Neuronal stem cell (in vitro differentiated cells): Measurements from ENCODE around the gene PHKA1.

Experiments used
- DNase-seq: peaks from one replicate; pipeline ENCODE4 v3.0.0-alpha.2; 2013; ENCODE audit warnings: low spot score
- H2AFZ ChIP-seq: one replicate; pipeline ENCODE4 v1.6.1; 2013; ENCODE audit warnings: mild to moderate bottlenecking, low read length, inconsistent platforms
- H2AK5ac ChIP-seq: 2 replicates; pipeline ENCODE4 v1.6.1; 2013; ENCODE audit warnings: low read depth, mild to moderate bottlenecking, inconsistent platforms, low read length, moderate library complexity, mixed read lengths
- H2BK120ac ChIP-seq: 2 replicates; pipeline ENCODE4 v1.6.1; 2013; ENCODE audit warnings: low read depth, mild to moderate bottlenecking, inconsistent platforms, low read length, moderate library complexity, mixed read lengths
- H2BK12ac ChIP-seq: one replicate; pipeline ENCODE4 v1.6.1; 2013; ENCODE audit warnings: low read length, inconsistent platforms
- H2BK15ac ChIP-seq: 2 replicates; pipeline ENCODE4 v1.6.1; 2013; ENCODE audit warnings: mild to moderate bottlenecking, low read length, inconsistent platforms, mixed read lengths
- H2BK5ac ChIP-seq: one replicate; pipeline ENCODE4 v1.6.1; 2013; ENCODE audit warnings: inconsistent platforms, mild to moderate bottlenecking, low read length, moderate library complexity
- H3K14ac ChIP-seq: one replicate; pipeline ENCODE4 v1.6.1; 2013; ENCODE audit warnings: low read length, inconsistent platforms
- H3K18ac ChIP-seq: 2 replicates; pipeline ENCODE4 v1.6.1; 2013; ENCODE audit warnings: low read length, inconsistent platforms
- H3K23ac ChIP-seq: 2 replicates; pipeline ENCODE4 v1.6.1; 2013; ENCODE audit warnings: low read depth, mild to moderate bottlenecking, mixed read lengths, low read length, inconsistent platforms; ENCODE audit not compliant: poor library complexity
- H3K27ac ChIP-seq: replicated peaks from 3 replicates; pipeline ENCODE4 v1.5.1; 2013; ENCODE audit warnings: low read length, inconsistent platforms
- H3K27me3 ChIP-seq, 3 experiments: 2 replicates each; pipeline ENCODE4 v1.6.1; 2013; ENCODE audit warnings: low read length in 3 of 3, mild to moderate bottlenecking in 2 of 3, inconsistent platforms in 1 of 3, low read depth in 1 of 3, mixed read lengths in 1 of 3, moderate library complexity in 1 of 3; ENCODE audit not compliant: control insufficient read depth in 3 of 3, insufficient read depth in 3 of 3
- H3K36me3 ChIP-seq, 2 donors: replicated peaks in 1 of 2; 2 replicates each; pipeline ENCODE4 v1.6.1; 2013; ENCODE audit warnings: low read length in 2 of 2; ENCODE audit not compliant: control insufficient read depth in 2 of 2, insufficient read depth in 2 of 2
- H3K4ac ChIP-seq: 2 replicates; pipeline ENCODE4 v1.6.1; 2013; ENCODE audit warnings: inconsistent platforms, mild to moderate bottlenecking, low read length, moderate library complexity
- H3K4me1 ChIP-seq, 2 donors: 1 replicate in 1 of 2; 2 replicates in 1 of 2; pipeline ENCODE4 v1.6.1; 2013; ENCODE audit warnings: low read length in 2 of 2, low read depth in 1 of 2; ENCODE audit not compliant: control insufficient read depth in 2 of 2, insufficient read depth in 1 of 2
- H3K4me2 ChIP-seq: one replicate; pipeline ENCODE4 v1.6.1; 2013; ENCODE audit warnings: mild to moderate bottlenecking, low read length, inconsistent platforms; ENCODE audit not compliant: insufficient read depth, poor library complexity, severe bottlenecking
- H3K4me3 ChIP-seq, 2 donors: 2 replicates each; pipeline ENCODE4 v1.5.1; 2013; ENCODE audit warnings: low read length in 2 of 2, mild to moderate bottlenecking in 2 of 2, inconsistent platforms in 1 of 2, moderate library complexity in 1 of 2
- H3K79me1 ChIP-seq: one replicate; pipeline ENCODE4 v1.6.1; 2013; ENCODE audit warnings: low read depth, mild to moderate bottlenecking, inconsistent platforms, low read length, moderate library complexity
- H3K9ac ChIP-seq: one replicate; pipeline ENCODE4 v1.6.1; 2013; ENCODE audit warnings: mild to moderate bottlenecking, low read depth, low read length, inconsistent platforms; ENCODE audit not compliant: poor library complexity
- H3K9me3 ChIP-seq, 2 donors: replicated peaks in 1 of 2; 2 replicates each; pipeline versions ENCODE3 to v1.6.1; 2013; ENCODE audit warnings: low read length in 2 of 2, mild to moderate bottlenecking in 2 of 2, inconsistent platforms in 1 of 2, low read depth in 1 of 2, mixed read lengths in 1 of 2, moderate library complexity in 1 of 2; ENCODE audit not compliant: control insufficient read depth in 2 of 2, insufficient read depth in 1 of 2
- H4K8ac ChIP-seq: one replicate; pipeline ENCODE4 v1.6.1; 2013; ENCODE audit warnings: low read depth, mild to moderate bottlenecking, inconsistent platforms, low read length, moderate library complexity
- H4K91ac ChIP-seq: one replicate; pipeline ENCODE4 v1.6.1; 2013; ENCODE audit warnings: low read length, low read depth, mild to moderate bottlenecking, inconsistent platforms; ENCODE audit not compliant: poor library complexity
- WGBS, 2 donors: extraction: QIAGEN DNeasy Blood & Tissue Kit; methylation state at CpG; one replicate each; pipeline ENCODE4 v1.1.7; 2013; ENCODE audit warnings: missing lambda C conversion rate in 2 of 2, mixed read lengths in 1 of 2; ENCODE audit not compliant: insufficient read length in 2 of 2, insufficient replicate concordance in 1 of 2; ENCODE audit errors: extremely low coverage in 2 of 2; 5-methylcytosine and 5-hydroxymethylcytosine counted together

PHKA1 gene

GRCh38 chrX:72630185-72630584, 83.9 kb downstream of the PHKA1 start:
- no peak overlapping the region for H3K18ac ChIP-seq
- no CpG with 5 or more reads among the region's 1 CpG for WGBS, 2 donors
- H3K4ac ChIP-seq: no peak overlapping the region
- no peaks in the 10 kb centered on the region for H3K9me3 ChIP-seq
- H3K4me1 ChIP-seq: no peaks in the 10 kb centered on the region
- H2BK15ac ChIP-seq: no peak overlapping the region
- H4K8ac ChIP-seq: no peak overlapping the region
- no peak overlapping the region for H3K4me3 ChIP-seq
- no peak overlapping the region for H2AK5ac ChIP-seq
- no peaks in the 10 kb centered on the region for H3K36me3 ChIP-seq
- no peak overlapping the region for H2BK120ac ChIP-seq
- DNase-seq: no peak
- no peak overlapping the region for H3K4me2 ChIP-seq
- no peaks in the 10 kb centered on the region for H3K79me1 ChIP-seq
- no peak overlapping the region for H4K91ac ChIP-seq
- no peak overlapping the region for H3K23ac ChIP-seq
- H3K14ac ChIP-seq: no peak overlapping the region
- no peak overlapping the region for H2BK5ac ChIP-seq
- no peak overlapping the region for H3K27ac ChIP-seq
- no peaks in the 10 kb centered on the region for H3K27me3 ChIP-seq
- no peak overlapping the region for H3K9ac ChIP-seq
- H2AFZ ChIP-seq: no peak overlapping the region
- H2BK12ac ChIP-seq: no peak overlapping the region

- Histone ChIP-seq H3K27ac (no peak overlapping the region), H3K4me2 (no peak overlapping the region)
These were observed 89.9 kb downstream of the PHKA1 start for GRCh38 chrX:72624194-72624593.

DNA sequence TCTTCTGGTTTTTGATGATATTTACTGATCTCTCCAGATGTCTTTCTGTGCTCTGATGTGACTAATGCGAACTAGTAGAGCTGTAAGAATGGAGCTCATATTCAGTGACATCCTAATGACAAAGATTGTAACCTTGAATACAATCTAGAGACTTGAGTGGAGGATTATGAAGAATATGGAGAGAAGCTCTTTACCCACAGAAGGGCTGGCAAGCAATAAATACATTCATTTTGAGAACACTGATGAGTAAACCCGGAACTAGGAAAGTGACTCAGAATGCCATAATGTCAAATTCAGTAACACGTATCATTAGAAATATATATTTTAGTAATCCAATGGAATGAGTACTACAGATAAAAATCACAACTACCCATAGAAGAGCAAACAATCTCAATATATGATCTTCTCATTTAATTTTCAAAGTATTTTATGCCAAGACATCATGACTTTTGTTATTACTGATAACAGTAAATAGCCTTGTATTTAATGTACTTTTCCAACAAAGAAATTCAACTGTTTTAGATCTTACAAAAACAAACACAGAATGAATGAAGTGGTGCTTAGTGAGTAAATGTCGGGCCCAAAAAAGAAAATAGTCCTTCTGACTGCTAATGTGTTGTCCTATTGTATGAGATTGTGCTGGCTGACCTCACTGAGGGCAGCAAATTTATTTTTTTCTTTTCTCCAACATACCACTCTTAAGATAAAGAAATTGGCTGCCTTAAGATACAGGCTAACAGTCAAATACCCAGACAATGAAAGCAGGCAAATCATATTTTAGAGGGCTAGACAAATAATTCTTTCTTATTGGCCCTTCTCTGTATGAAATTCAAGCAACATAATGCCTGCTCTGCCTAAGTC, 92.3 kb downstream of the PHKA1 start:
- Histone ChIP-seq H4K8ac (no peak overlapping the region), H3K4me3 (no peak overlapping the region), H2BK12ac (no peak overlapping the region), H3K79me1 (no peaks in the 10 kb centered on the region), H3K9ac (no peak overlapping the region), H3K36me3 (no peaks in the 10 kb centered on the region), H2BK120ac (no peak overlapping the region), H2AK5ac (no peak overlapping the region), H3K4ac (no peak overlapping the region), H3K14ac (no peak overlapping the region), H2BK15ac (no peak overlapping the region), H3K4me2 (no peak overlapping the region), H3K27ac (no peak overlapping the region), H4K91ac (no peak overlapping the region), H3K27me3 (peaks cover 0 to 18% (median 0%) of the 10 kb centered on the region in 3 experiments), H3K4me1 (peaks cover 0 to 2% of the 10 kb centered on the region in 2 donors), H3K23ac (no peak overlapping the region), H3K18ac (no peak overlapping the region), H2AFZ (no peak overlapping the region), H3K9me3 (no peaks in the 10 kb centered on the region), H2BK5ac (no peak overlapping the region)
- WGBS, 2 donors: no CpG with 5 or more reads among the region's 4 CpGs
- no peak for DNase-seq

More at GRCh38 chrX:72624194-72624593, 89.9 kb downstream of the PHKA1 start:
- Histone ChIP-seq H4K91ac (no peak overlapping the region), H3K23ac (no peak overlapping the region), H3K79me1 (no peaks in the 10 kb centered on the region), H2AK5ac (no peak overlapping the region), H3K18ac (no peak overlapping the region), H3K4me1 (peaks cover 0 to 2% of the 10 kb centered on the region in 2 donors), H3K9ac (no peak overlapping the region), H3K27me3 (peaks cover 0 to 15% (median 0%) of the 10 kb centered on the region in 3 experiments), H3K4me3 (no peak overlapping the region), H2AFZ (no peak overlapping the region), H2BK15ac (no peak overlapping the region), H2BK5ac (no peak overlapping the region), H2BK12ac (no peak overlapping the region), H4K8ac (no peak overlapping the region), H3K14ac (no peak overlapping the region), H3K4ac (no peak overlapping the region), H2BK120ac (no peak overlapping the region), H3K9me3 (no peaks in the 10 kb centered on the region), H3K36me3 (no peaks in the 10 kb centered on the region)
- no peak for DNase-seq

DNA sequence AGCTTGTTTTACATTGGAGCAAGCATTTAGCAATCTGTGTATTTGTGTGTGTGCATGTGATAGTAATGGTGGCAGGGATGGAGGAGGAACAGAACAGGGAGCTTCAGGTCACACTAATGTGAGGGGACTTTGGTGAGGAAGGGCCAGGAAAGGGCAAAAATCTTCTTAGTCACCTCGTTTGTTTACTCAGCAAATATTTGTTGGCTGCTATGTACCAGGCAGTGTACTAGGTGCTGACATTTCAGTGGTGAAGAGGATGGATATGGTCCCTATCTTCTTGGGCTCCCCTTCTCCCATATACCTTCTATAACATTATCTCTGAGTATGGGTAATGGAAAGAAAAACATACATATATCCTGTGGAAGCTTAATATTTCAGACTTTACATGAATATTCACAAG, 92.9 kb downstream of the PHKA1 start:
- Histone ChIP-seq H3K14ac (no peak overlapping the region), H2BK120ac (no peak overlapping the region), H2AK5ac (no peak overlapping the region), H3K4me1 (peaks cover 0 to 2% of the 10 kb centered on the region in 2 donors), H3K36me3 (no peaks in the 10 kb centered on the region), H2AFZ (no peak overlapping the region), H2BK12ac (no peak overlapping the region), H3K9me3 (no peaks in the 10 kb centered on the region), H3K4ac (no peak overlapping the region), H3K4me2 (no peak overlapping the region), H3K18ac (no peak overlapping the region), H2BK5ac (no peak overlapping the region), H4K91ac (no peak overlapping the region), H3K27ac (no peak overlapping the region), H4K8ac (no peak overlapping the region), H3K9ac (no peak overlapping the region), H3K27me3 (peaks cover 0 to 18% (median 0%) of the 10 kb centered on the region in 3 experiments), H3K79me1 (no peaks in the 10 kb centered on the region), H3K23ac (no peak overlapping the region), H2BK15ac (no peak overlapping the region), H3K4me3 (no peak overlapping the region)
- no peak for DNase-seq
- no CpG with 5 or more reads among the region's 1 CpG for WGBS, 2 donors
